Measurements from ENCODE around the gene P2RX5.
"Not testable (repeated sequence)": the region's sequence is repeated elsewhere in the genome, so short reads cannot be mapped to it uniquely, and the experiment has no call there.

The P2RX5 gene

GRCh38 chr17:3723556-3724377, 27.8 kb upstream of the P2RX5 start, which contains the start of gene HASPIN:
Gene HASPIN, plus strand, starts transcription at chr17:3723903. Its CDS starts 33 bp downstream, at chr17:3723936.
- Mint-ChIP-seq H3K4me3 (peak within 1 kb of the TSS; percentile 95), H3K9me3 (no peaks in the 10 kb centered on the region), H3K27me3 (no peaks in the 10 kb centered on the region), H3K4me1 (ENCODE audit: low read depth) (peaks cover 67% of the 10 kb centered on the region), H3K27ac (peak within 1 kb of the TSS; percentile 90), H3K36me3 (ENCODE audit: low read depth) (peaks cover 59% of the 10 kb centered on the region)

- H3K36me3 Mint-ChIP-seq (ENCODE audit: low read depth): peaks cover 65% of the 10 kb centered on the region
- H3K4me1 Mint-ChIP-seq (ENCODE audit: low read depth): peaks cover 73% of the 10 kb centered on the region
- H3K27ac Mint-ChIP-seq: peak overlapping the region; percentile 90
- no peaks in the 10 kb centered on the region for H3K9me3 Mint-ChIP-seq
- peak overlapping the region; percentile 95 for H3K4me3 Mint-ChIP-seq
- H3K27me3 Mint-ChIP-seq: no peaks in the 10 kb centered on the region
Observed at GRCh38 chr17:3723188-3723555, 27.2 kb upstream of the P2RX5 start.

DNA sequence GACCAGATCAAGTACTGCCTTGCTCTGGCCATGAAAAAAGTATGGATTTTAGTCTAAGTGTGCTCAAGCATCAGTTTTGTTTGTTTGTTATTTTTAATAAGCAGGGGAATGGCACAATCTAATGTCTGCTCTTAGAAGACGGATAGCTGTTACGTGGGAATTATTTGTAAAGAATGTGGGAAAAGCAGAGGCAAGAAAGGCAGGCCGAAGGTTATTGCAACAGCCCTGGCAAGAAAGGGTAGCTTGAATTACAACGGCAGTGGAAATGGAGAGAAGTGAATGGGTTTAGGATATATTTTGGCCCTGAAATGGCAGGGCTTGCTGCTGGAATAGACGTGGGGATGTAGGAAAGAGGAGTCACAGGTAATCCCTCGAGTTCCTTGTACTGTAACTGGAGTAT, 26.8 kb upstream of the P2RX5 start:
- Mint-ChIP-seq H3K36me3 (ENCODE audit: low read depth) (peaks cover 62% of the 10 kb centered on the region), H3K4me3 (peak overlapping the region; percentile 95), H3K4me1 (ENCODE audit: low read depth) (peaks cover 73% of the 10 kb centered on the region), H3K27ac (peak overlapping the region; percentile 90), H3K27me3 (no peaks in the 10 kb centered on the region), H3K9me3 (no peaks in the 10 kb centered on the region)

DNA sequence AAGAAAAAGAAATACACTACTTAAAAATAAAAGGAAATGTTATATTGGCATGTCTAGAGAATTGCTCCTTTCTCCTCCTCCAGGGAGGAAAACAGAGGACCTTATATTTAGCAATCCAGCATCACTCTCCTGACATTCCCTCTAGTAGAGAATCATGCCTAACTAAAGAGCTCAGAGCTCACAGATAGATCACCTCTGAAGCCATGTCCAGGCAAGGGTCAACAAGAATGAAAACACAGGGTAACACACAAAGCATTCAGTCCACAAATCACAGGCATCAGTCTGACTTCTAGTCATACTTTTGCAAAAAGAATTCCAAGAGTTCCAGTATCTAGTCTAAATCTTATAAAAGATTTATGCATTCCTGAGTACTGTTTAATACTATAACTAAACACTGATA, 23.3 kb upstream of the P2RX5 start:
- H3K36me3 Mint-ChIP-seq (ENCODE audit: low read depth): peaks cover 64% of the 10 kb centered on the region
- H3K4me3 Mint-ChIP-seq: no peak overlapping the region
- H3K27me3 Mint-ChIP-seq: no peaks in the 10 kb centered on the region
- H3K27ac Mint-ChIP-seq: no peak overlapping the region
- no peaks in the 10 kb centered on the region for H3K9me3 Mint-ChIP-seq
- peaks cover 53% of the 10 kb centered on the region for H3K4me1 Mint-ChIP-seq (ENCODE audit: low read depth)

DNA sequence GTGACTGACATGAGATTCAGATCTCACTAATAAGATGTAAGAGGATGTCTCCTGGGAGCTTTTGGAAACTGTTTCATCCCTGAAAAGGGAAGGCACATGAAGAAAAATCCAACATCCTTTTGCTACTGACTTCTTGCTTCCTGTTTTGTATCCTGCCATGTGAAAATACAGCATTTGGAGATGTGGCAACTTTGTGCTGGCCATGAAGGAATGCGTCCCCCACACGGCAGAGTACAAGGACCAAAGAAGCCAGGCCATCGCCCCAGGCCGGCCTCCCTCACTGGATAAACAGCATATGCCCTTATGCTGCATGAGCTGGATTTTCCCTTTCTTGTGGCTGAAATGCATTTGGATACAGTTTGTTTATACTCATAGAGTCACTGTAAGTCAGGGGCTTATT, 22.2 kb upstream of the P2RX5 start:
- no peaks in the 10 kb centered on the region for H3K9me3 Mint-ChIP-seq
- no peak overlapping the region for H3K4me3 Mint-ChIP-seq
- peaks cover 57% of the 10 kb centered on the region for H3K4me1 Mint-ChIP-seq (ENCODE audit: low read depth)
- no peaks in the 10 kb centered on the region for H3K27me3 Mint-ChIP-seq
- H3K27ac Mint-ChIP-seq: no peak overlapping the region
- peaks cover 65% of the 10 kb centered on the region for H3K36me3 Mint-ChIP-seq (ENCODE audit: low read depth)

- H3K4me3 Mint-ChIP-seq: no peak overlapping the region
Observed at GRCh38 chr17:3715296-3715695, 19.3 kb upstream of the P2RX5 start.

DNA sequence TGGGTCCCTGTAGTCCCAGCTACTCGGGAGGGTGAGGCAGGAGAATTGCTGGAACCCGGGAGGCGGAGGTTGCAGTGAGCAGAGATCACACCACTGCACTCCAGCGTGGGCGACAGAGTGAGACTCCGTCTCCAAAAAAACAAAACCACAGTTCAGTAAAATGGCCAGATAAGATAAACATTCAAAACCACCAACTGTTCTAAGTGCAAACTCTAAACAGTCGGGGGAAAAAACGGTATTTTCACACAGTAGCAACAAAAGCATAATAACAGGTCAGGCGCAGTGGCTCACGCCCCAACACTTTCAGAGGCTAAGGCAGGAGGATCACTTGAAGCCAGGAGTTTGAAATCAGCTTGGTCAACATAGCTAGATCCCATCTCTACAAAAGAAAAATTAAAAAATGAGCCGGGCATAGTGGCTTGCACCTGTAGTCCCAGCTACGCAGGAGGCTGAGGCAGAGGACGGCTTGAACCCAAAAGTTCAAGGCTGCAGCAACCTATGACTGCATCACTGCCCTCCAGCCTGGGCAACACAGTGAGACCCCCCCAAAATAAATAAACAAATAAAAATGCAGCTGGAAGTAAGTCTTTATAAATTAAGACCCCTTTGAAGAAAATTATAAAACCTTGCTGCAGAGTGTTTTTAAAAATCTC, 17.0 kb upstream of the P2RX5 start:
- Mint-ChIP-seq H3K9me3 (no peaks in the 10 kb centered on the region), H3K36me3 (ENCODE audit: low read depth) (peaks cover 49% of the 10 kb centered on the region), H3K4me3 (peak overlapping the region; percentile 10), H3K27ac (peak overlapping the region; percentile 26), H3K4me1 (ENCODE audit: low read depth) (peaks cover 58% of the 10 kb centered on the region), H3K27me3 (no peaks in the 10 kb centered on the region)

More at GRCh38 chr17:3715296-3715695, 19.3 kb upstream of the P2RX5 start:
- Mint-ChIP-seq H3K27me3 (no peaks in the 10 kb centered on the region), H3K27ac (no peak overlapping the region), H3K36me3 (ENCODE audit: low read depth) (peaks cover 68% of the 10 kb centered on the region), H3K4me1 (ENCODE audit: low read depth) (peaks cover 58% of the 10 kb centered on the region), H3K9me3 (no peaks in the 10 kb centered on the region)

- H3K27ac Mint-ChIP-seq: peak overlapping the region; percentile 69
- no peaks in the 10 kb centered on the region for H3K9me3 Mint-ChIP-seq
- peaks cover 58% of the 10 kb centered on the region for H3K4me1 Mint-ChIP-seq (ENCODE audit: low read depth)
- no peaks in the 10 kb centered on the region for H3K27me3 Mint-ChIP-seq
- H3K36me3 Mint-ChIP-seq (ENCODE audit: low read depth): peaks cover 32% of the 10 kb centered on the region
- peak overlapping the region; percentile 20 for H3K4me3 Mint-ChIP-seq
Observed at GRCh38 chr17:3710951-3711383, 15.0 kb upstream of the P2RX5 start.

DNA sequence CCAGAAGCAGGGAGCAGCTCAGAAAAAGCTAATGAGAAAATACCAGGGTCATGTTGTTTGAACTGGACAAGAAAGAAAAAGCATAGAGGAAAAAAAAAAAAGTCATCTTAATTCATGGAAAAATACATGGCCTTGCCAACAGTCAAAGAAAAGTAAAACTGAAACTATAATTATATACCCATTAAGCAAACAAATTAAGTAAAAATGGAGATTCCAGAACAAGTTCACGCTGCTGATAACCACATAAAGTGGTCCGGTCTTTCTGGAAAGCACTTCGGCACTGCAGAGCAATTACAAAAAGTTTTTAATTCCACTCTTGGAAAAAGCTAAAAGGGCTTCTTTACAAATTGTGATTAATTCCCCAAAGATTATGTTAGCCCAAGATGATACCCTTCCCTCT, 12.4 kb upstream of the P2RX5 start:
- no peak overlapping the region for H3K4me3 Mint-ChIP-seq
- H3K27me3 Mint-ChIP-seq: no peaks in the 10 kb centered on the region
- peak overlapping the region; percentile 41 for H3K27ac Mint-ChIP-seq
- H3K9me3 Mint-ChIP-seq: no peaks in the 10 kb centered on the region
- H3K4me1 Mint-ChIP-seq (ENCODE audit: low read depth): peaks cover 50% of the 10 kb centered on the region
- peaks cover 16% of the 10 kb centered on the region for H3K36me3 Mint-ChIP-seq (ENCODE audit: low read depth)

DNA sequence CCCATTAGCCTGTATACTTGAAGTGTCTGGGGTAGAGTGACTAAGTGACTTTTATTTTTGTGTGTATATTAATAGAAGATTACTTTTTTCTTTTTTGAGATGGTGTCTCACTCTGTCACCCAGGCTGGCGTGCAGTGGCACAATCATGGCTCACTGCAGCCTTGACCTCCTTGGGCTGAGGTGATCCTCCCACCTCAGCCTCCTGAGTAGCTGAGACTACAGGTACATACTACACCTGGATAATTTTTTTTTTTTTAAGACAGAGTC, 9.7 kb upstream of the P2RX5 start:
- not testable (repeated sequence) for H3K27ac Mint-ChIP-seq; H3K4me3 Mint-ChIP-seq; H3K27me3 Mint-ChIP-seq; H3K36me3 Mint-ChIP-seq (ENCODE audit: low read depth); H3K9me3 Mint-ChIP-seq
- peaks cover 34% of the 10 kb centered on the region for H3K4me1 Mint-ChIP-seq (ENCODE audit: low read depth)

GRCh38 chr17:3704931-3705717, 9.2 kb upstream of the P2RX5 start:
- H3K27me3 Mint-ChIP-seq: no peaks in the 10 kb centered on the region
- H3K4me3 Mint-ChIP-seq: no peak overlapping the region
- H3K27ac Mint-ChIP-seq: no peak overlapping the region
- H3K4me1 Mint-ChIP-seq (ENCODE audit: low read depth): peaks cover 33% of the 10 kb centered on the region
- peaks cover 9% of the 10 kb centered on the region for H3K36me3 Mint-ChIP-seq (ENCODE audit: low read depth)
- H3K9me3 Mint-ChIP-seq: peaks cover 3% of the 10 kb centered on the region

DNA sequence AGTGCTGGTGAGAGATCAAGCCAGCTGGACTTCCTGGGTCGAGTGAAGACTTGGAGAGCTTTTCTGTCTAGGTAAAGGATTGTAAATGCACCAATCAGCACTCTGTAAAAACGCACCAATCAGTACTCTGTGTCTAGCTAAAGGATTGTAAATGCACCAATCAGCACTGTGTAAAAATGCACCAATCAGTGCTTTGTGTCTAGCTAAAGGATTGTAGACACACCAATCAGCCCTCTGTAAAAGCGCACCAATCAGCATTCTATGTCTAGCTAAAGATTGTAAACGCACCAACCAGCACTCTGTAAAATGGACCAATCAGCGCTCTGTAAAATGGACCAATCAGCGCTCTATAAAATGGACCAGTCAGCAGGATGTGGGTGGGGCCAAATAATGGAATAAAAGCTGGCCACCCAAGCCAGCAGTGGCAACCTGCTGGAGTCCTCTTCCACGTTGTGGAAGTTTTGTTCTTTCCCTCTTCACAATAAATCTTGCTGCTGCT, 6.1 kb upstream of the P2RX5 start:
- H3K27me3 Mint-ChIP-seq; H3K36me3 Mint-ChIP-seq (ENCODE audit: low read depth); H3K4me3 Mint-ChIP-seq; H3K9me3 Mint-ChIP-seq; H3K27ac Mint-ChIP-seq: not testable (repeated sequence)
- peaks cover 13% of the 10 kb centered on the region for H3K4me1 Mint-ChIP-seq (ENCODE audit: low read depth)

DNA sequence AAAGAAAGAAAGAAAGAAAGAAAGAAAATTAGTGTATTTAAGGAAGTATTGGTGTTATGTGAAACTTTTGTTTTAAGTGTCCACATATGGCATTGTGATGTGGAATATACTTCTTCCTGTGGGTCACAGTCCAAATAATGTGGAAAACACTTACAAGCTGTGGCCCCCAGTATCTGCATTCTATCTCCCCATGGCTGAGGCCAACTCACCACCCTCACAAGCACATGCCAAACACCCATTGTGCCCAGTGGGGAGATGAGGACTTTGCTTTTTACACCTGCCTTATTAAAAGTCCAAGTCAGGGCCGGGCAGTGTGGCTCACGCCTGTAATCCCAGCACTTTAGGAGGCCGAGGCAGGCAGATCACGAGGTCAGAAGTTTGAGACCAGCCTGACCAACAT, 4.0 kb upstream of the P2RX5 start:
- Mint-ChIP-seq H3K27ac (no peak overlapping the region), H3K4me1 (ENCODE audit: low read depth) (peaks cover 16% of the 10 kb centered on the region), H3K36me3 (ENCODE audit: low read depth) (peaks cover 9% of the 10 kb centered on the region)

DNA sequence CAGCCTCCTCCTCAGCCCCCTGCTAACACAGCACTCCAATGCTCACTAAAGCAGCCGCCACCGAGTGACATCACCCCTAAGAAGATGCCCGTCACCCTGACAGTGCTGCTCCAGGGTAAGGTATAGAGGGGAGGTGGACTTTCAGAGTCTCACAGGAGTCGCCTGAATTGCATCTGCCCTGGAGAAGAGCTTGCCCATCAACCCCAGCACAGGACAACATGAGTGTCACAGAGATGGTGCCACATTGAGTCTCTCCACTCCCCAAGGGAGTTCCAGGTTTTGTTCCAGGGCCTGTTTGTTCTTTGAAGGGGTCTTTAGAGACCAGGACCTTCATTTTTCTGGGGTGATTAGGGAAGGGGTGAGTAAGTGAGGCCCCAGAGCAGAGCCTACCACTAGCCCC, 2.2 kb upstream of the P2RX5 start:
- peaks cover 31% of the 10 kb centered on the region for H3K4me1 Mint-ChIP-seq (ENCODE audit: low read depth)
- peaks cover 3% of the 10 kb centered on the region for H3K9me3 Mint-ChIP-seq
- peaks cover 9% of the 10 kb centered on the region for H3K36me3 Mint-ChIP-seq (ENCODE audit: low read depth)
- H3K27me3 Mint-ChIP-seq: no peaks in the 10 kb centered on the region
- no peak overlapping the region for H3K27ac Mint-ChIP-seq
- H3K4me3 Mint-ChIP-seq: no peak overlapping the region

More for the DNA sequence above, 4.0 kb upstream of the P2RX5 start:
- Mint-ChIP-seq H3K9me3 (peaks cover 3% of the 10 kb centered on the region), H3K27me3 (no peaks in the 10 kb centered on the region), H3K4me3 (no peak overlapping the region)

DNA sequence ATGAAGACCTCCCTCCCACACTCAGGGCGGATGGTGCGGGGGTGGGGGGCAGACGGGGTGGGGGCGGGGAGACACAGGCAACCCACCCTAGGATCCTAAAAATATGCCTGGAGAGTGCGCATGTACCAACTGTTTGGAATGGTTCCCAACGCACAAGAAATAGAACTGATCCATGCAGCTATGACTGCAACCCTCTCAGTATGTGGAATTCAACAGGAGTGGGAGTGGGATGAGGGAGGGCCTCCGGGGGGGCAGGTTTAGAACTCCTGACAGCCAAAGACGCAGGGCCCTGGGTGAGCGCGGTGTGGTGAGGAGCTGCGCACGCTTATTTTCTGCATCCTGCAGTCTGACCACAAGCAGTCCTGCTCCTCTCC, 1.1 kb upstream of the P2RX5 start:
- Mint-ChIP-seq H3K36me3 (ENCODE audit: low read depth) (peaks cover 4% of the 10 kb centered on the region), H3K4me3 (no peak overlapping the region), H3K4me1 (ENCODE audit: low read depth) (peaks cover 33% of the 10 kb centered on the region), H3K27ac (no peak overlapping the region), H3K27me3 (no peaks in the 10 kb centered on the region), H3K9me3 (no peaks in the 10 kb centered on the region)

Data from stimulated activated naive CD8-positive, alpha-beta T cell treated with anti-CD3 and anti-CD28 coated beads, Interleukin-15, Interleukin-2, amounts not matched to agents 100 ng/mL and 50 ng/mL, for 24 hours (primary cell).